ENCODE measurements around the gene ARID3A.

DNA sequence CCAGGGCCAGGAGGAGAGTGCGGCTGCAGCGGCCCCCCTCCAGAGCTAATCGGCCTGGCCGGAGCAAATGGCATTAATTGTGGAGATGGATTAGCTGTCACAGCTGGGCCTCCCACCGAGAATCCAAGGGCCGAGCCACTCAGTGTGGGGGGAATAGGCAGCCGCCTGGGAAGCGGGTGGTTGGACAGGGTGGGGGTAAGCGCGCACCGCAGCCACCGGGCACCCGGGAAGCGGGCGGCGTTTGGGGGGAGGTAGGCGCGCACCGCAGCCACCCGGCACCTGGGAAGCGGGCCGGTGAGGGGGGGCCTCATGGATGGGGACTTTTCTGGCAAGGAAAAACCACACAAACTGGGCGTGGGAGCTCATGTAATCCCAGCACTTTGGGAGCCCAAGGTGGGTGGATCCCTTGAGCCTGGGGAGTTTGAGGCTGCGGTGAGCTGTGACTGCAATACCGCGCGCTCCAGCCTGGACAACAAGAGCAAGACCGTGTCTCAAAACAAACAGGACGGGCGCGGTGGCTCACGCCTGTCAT, 22.5 kb upstream of the ARID3A start:
- TF ChIP-seq POLR2A (IDR thresholded peaks at IDR 0.05; ENCODE audit: low read depth, low read length) (no peak), TAF1 (IDR thresholded peaks at IDR 0.05; ENCODE audit: low read depth, low read length) (no peak), POLR2AphosphoS5 (IDR thresholded peaks at IDR 0.05; ENCODE audit: low read depth, low read length) (no peak)
